Loucy (cell line): ENCODE results near the gene RIMS1.

ENCODE experiments used
- H2AFZ ChIP-seq: fragments of 200-600 bp; sonication (generic); 2 replicates; pipeline ENCODE4 v1.6.0; 2016; ENCODE audit warnings: antibody characterized with exemption, mild to moderate bottlenecking, low read length, moderate library complexity
- H3F3A ChIP-seq: fragments of 200-600 bp; 2 replicates; pipeline ENCODE4 v1.6.0; 2016; ENCODE audit warnings: antibody characterized with exemption, low read depth, mild to moderate bottlenecking
- H3K27me3 ChIP-seq: fragments of 200-600 bp; sonication (generic); 2 replicates; pipeline ENCODE4 v1.6.1; 2014; ENCODE audit warnings: low read length, mild to moderate bottlenecking; ENCODE audit not compliant: insufficient read depth, poor library complexity, severe bottlenecking
- H3K36me3 ChIP-seq: fragments of 200-600 bp; sonication (generic); 2 replicates; pipeline ENCODE4 v1.6.1; 2016; ENCODE audit warnings: low read length; ENCODE audit not compliant: insufficient read depth
- H3K4me1 ChIP-seq: fragments of 200-600 bp; sonication (generic); 2 replicates; pipeline ENCODE4 v1.5.1; 2014; ENCODE audit warnings: low read length, mild to moderate bottlenecking; ENCODE audit not compliant: insufficient read depth, poor library complexity, severe bottlenecking
- H3K4me2 ChIP-seq: fragments of 200-600 bp; sonication (generic); 2 replicates; pipeline ENCODE4 v1.6.0; 2014; ENCODE audit warnings: antibody characterized with exemption, low read length, low read depth, mild to moderate bottlenecking; ENCODE audit not compliant: poor library complexity, severe bottlenecking
- H3K4me3 ChIP-seq: fragments of 200-600 bp; sonication (generic); 2 replicates; pipeline ENCODE4 v1.5.1; 2014; ENCODE audit warnings: low read length, mild to moderate bottlenecking, mixed read lengths; ENCODE audit not compliant: poor library complexity, severe bottlenecking
- H3K79me2 ChIP-seq: fragments of 200-600 bp; sonication (generic); 2 replicates; pipeline ENCODE4 v1.6.1; 2014; ENCODE audit warnings: low read length; ENCODE audit not compliant: insufficient read depth
- H3K9ac ChIP-seq: fragments of 200-600 bp; sonication (generic); 2 replicates; pipeline ENCODE4 v1.6.0; 2014; ENCODE audit warnings: mild to moderate bottlenecking, low read depth, low read length, moderate library complexity; ENCODE audit not compliant: poor library complexity, severe bottlenecking
- H3K9me2 ChIP-seq: fragments of 200-600 bp; sonication (generic); replicated peaks from 2 replicates; pipeline ENCODE4 v1.6.1; 2016; ENCODE audit warnings: low read depth, low read length, mixed read lengths
- H3K9me3 ChIP-seq: fragments of 200-600 bp; sonication (generic); 2 replicates; pipeline ENCODE4 v1.6.1; 2014; ENCODE audit warnings: mild to moderate bottlenecking, antibody characterized with exemption, low read length, low read depth; ENCODE audit not compliant: insufficient read depth
- H4K20me1 ChIP-seq: fragments of 200-600 bp; sonication (generic); 2 replicates; pipeline ENCODE4 v1.6.0; 2014; ENCODE audit warnings: antibody characterized with exemption, low read length, mild to moderate bottlenecking; ENCODE audit not compliant: insufficient read depth, poor library complexity, severe bottlenecking
- EZH2phosphoT487 ChIP-seq: fragments of 200-600 bp; IDR thresholded peaks from 2 replicates; pipeline ENCODE4 v1.6.1; 2018; ENCODE audit warnings: antibody characterized with exemption, mild to moderate bottlenecking, moderate library complexity, borderline replicate concordance
- TF ChIP-seq, protein P1 (sequence below): fragments of 200-600 bp; sonication (generic); conservative IDR thresholded peaks from 2 replicates; pipeline ENCODE4 v1.5.1; 2014; ENCODE audit warnings: mild to moderate bottlenecking, antibody characterized with exemption, low read length

Gene RIMS1

DNA sequence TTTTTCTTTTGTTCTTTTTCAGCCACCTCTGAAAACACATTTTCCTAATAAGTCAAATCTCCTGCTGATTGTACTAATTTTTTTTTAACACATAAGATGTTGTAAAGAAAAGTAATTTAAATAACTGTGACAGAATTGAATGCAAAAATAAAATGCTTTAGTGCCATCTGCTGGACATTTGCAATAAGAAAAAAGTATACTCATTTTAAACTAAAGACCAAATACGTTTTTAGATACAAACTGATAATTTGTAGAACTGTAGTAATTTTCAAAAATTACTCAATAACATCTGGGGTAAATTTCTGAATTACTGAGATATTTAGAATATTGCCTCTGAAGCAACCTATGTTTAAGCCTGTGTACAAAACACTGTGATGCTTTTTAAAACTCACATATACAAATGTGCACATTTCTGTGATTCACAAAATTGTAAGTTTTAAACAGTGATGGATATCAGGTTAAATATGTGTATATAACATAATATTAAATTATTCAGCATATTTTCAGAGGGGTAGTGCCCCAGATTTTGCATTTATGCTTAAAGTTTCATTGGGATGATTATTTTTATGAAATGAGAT is 198.7 kb downstream of the RIMS1 start:
- no peaks in the 10 kb centered on the region for H4K20me1 ChIP-seq

DNA sequence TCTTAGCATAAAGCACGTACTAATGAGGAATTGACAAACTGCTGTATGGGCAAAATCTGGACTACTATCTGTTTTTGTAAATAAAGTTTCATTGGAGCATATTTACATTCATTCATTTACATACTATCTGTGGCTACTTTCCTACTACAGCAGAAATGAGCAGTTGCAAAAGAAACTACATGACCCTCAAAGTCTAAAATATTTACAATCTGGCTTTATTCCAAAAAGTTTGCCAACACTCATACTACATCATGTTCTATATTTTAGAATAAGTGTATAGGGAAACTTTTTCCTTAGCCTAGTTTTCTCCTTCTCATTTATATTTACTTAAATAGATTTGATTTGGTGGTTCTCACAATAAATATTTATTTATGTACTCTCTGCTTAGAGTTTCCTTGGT is 208.2 kb downstream of the RIMS1 start:
- Histone ChIP-seq H3K4me3 (no peak overlapping the region), H4K20me1 (no peaks in the 10 kb centered on the region), H3F3A (no peaks in the 10 kb centered on the region), H3K9me3 (no peaks in the 10 kb centered on the region), H3K79me2 (no peaks in the 10 kb centered on the region), H3K9ac (no peak overlapping the region), H3K4me2 (no peak overlapping the region), H3K9me2 (no peaks in the 10 kb centered on the region), H3K36me3 (no peaks in the 10 kb centered on the region), H3K4me1 (no peaks in the 10 kb centered on the region), H2AFZ (no peak overlapping the region), H3K27me3 (no peaks in the 10 kb centered on the region)
- no peak for TF ChIP-seq EZH2phosphoT487
- TF ChIP-seq, protein P1, sequence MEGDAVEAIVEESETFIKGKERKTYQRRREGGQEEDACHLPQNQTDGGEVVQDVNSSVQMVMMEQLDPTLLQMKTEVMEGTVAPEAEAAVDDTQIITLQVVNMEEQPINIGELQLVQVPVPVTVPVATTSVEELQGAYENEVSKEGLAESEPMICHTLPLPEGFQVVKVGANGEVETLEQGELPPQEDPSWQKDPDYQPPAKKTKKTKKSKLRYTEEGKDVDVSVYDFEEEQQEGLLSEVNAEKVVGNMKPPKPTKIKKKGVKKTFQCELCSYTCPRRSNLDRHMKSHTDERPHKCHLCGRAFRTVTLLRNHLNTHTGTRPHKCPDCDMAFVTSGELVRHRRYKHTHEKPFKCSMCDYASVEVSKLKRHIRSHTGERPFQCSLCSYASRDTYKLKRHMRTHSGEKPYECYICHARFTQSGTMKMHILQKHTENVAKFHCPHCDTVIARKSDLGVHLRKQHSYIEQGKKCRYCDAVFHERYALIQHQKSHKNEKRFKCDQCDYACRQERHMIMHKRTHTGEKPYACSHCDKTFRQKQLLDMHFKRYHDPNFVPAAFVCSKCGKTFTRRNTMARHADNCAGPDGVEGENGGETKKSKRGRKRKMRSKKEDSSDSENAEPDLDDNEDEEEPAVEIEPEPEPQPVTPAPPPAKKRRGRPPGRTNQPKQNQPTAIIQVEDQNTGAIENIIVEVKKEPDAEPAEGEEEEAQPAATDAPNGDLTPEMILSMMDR: no peak

More for the DNA sequence above, 198.7 kb downstream of the RIMS1 start:
- Histone ChIP-seq H3K4me2 (no peak overlapping the region), H3K9me2 (no peaks in the 10 kb centered on the region), H3K4me3 (no peak overlapping the region), H3K27me3 (no peaks in the 10 kb centered on the region), H3K9ac (no peak overlapping the region), H3K79me2 (no peaks in the 10 kb centered on the region), H3F3A (no peaks in the 10 kb centered on the region), H3K36me3 (no peaks in the 10 kb centered on the region), H3K9me3 (no peaks in the 10 kb centered on the region), H2AFZ (no peak overlapping the region; the same call in 1 of the 2 replicates), H3K4me1 (no peaks in the 10 kb centered on the region)
- TF ChIP-seq, protein P1: peak; percentile 78
- TF ChIP-seq EZH2phosphoT487: no peak

DNA sequence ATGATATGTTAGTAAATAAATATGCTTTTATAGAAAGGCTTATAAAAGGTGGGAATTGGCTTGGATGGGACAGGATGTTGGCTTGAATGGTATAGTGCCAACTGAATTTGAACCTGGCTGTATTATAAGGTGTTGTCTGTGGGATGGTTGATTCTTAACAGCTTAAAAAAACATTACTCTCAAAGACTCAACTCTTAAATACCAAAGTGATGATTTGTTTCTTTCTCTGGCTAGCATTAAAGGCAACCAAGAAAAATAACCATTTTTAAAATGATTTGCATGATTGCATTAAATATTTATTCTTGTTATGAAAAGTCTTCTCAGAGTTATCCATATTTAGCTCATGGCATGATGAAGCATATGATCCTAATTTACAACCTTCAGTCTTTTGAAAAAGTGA is 216.2 kb downstream of the RIMS1 start:
- Histone ChIP-seq H3K4me3 (no peak overlapping the region), H3K36me3 (no peaks in the 10 kb centered on the region), H2AFZ (no peak overlapping the region), H3K4me1 (no peaks in the 10 kb centered on the region), H3K4me2 (no peak overlapping the region), H3K9ac (no peak overlapping the region), H4K20me1 (no peaks in the 10 kb centered on the region), H3K79me2 (no peaks in the 10 kb centered on the region), H3K9me3 (no peaks in the 10 kb centered on the region), H3K27me3 (no peaks in the 10 kb centered on the region), H3K9me2 (no peaks in the 10 kb centered on the region; the same call in 1 of the 2 replicates), H3F3A (no peaks in the 10 kb centered on the region)
- TF ChIP-seq, protein P1: no peak
- TF ChIP-seq EZH2phosphoT487: no peak
